HUES6 (cell line): Measurements from ENCODE around the gene RPS21.

Source experiments
- H3K27ac ChIP-seq: 2 replicates; pipeline ENCODE4 v1.7.0; 2013; ENCODE audit warnings: low read depth, mild to moderate bottlenecking, low read length, inconsistent platforms
- H3K27me3 ChIP-seq: 2 replicates; pipeline ENCODE4 v1.6.1; 2013; ENCODE audit warnings: low read length; ENCODE audit not compliant: control insufficient read depth, insufficient read depth
- H3K36me3 ChIP-seq: 2 replicates; pipeline ENCODE4 v1.6.1; 2013; ENCODE audit warnings: low read length; ENCODE audit not compliant: control insufficient read depth, insufficient read depth
- H3K4me1 ChIP-seq: 2 replicates; pipeline ENCODE4 v1.6.1; 2013; ENCODE audit warnings: low read length; ENCODE audit not compliant: control insufficient read depth, insufficient read depth
- H3K4me3 ChIP-seq: 2 replicates; pipeline ENCODE4 v1.5.1; 2013; ENCODE audit warnings: low read depth, low read length
- H3K9ac ChIP-seq: one replicate; pipeline ENCODE4 v1.6.1; 2013; ENCODE audit warnings: mild to moderate bottlenecking, low read length
- H3K9me3 ChIP-seq: 2 replicates; pipeline ENCODE4 v1.6.1; 2013; ENCODE audit warnings: low read depth, low read length; ENCODE audit not compliant: control insufficient read depth, insufficient read depth

RPS21 gene

DNA sequence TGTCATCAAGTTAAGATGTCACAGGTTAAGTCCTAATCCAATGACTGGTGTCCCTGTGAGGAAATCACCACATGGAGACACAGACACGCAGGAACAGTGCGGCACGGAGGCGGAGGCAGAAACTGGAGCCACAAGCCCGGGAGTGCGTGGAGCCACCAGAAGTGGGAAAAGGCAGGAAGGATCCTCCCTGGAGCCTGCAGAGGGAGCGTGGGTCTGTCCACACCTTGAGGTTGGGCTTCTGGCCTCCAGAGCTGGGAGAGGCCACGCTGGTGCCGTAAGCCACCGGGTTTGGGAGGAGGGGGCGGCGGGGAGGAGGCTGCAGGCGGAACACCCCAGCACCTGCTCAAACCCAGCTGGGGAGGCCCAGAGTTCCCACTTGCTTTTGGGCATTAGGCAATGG is 16.4 kb downstream of the RPS21 start:
- Histone ChIP-seq H3K27ac (no peak overlapping the region), H3K4me1 (peaks cover 13% of the 10 kb centered on the region; the same call in 1 of the 2 replicates), H3K9me3 (no peaks in the 10 kb centered on the region), H3K36me3 (peaks cover 3% of the 10 kb centered on the region; the same call in 1 of the 2 replicates), H3K27me3 (peaks cover 7% of the 10 kb centered on the region; the same call in 1 of the 2 replicates), H3K9ac (no peak overlapping the region), H3K4me3 (no peak overlapping the region)

DNA sequence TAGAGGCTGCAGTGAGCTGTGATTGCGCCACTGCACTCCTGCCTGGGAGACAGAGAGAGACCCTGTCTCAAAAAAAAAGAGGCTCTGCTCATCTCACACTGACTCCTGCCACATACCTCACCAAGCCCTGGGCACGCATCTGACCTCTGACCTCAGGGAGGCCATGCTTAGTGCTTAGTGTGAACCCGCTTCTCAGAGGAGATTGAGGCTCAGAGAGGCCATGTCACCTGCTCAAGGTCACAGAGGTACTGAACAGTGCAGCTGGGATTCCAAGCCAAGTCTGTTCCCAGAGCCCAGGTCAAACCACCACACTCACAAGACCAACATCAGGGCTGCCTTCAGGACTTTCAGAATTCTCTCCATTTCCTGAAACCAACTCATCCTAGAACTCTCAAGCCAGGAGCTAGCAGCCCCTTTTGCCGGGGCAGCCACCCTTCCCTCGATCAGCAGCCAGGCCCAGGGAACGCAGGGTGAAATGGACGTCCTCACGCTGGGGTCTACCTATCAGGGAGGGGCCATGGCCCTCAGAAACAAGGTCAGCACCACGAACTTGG is 17.3 kb downstream of the RPS21 start:
- no peak overlapping the region for H3K9ac ChIP-seq
- H3K27me3 ChIP-seq = peaks cover 13% of the 10 kb centered on the region; the same call in 1 of the 2 replicates
- peaks cover 13% of the 10 kb centered on the region; the same call in 1 of the 2 replicates for H3K4me1 ChIP-seq
- H3K4me3 ChIP-seq = no peak overlapping the region
- no peak overlapping the region for H3K27ac ChIP-seq
- no peaks in the 10 kb centered on the region for H3K9me3 ChIP-seq
- peaks cover 3% of the 10 kb centered on the region; the same call in 1 of the 2 replicates for H3K36me3 ChIP-seq

DNA sequence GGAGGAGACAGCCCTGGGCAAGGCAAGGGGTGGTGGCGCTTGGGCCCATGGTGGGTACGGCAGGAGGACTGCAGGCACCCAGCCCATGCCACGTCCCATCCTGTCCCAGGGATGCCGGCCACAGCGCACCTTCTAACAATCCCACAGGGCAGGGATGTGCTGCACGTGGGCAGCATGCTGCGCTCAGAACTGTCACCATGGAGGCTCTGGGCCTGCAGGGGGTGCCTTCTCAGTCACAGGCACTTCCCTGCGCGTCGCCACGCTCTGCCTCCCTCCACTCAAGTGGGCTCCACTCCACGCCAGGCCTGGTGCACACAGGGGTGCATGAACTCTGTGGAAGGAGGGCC is 17.8 kb downstream of the RPS21 start:
- Histone ChIP-seq H3K4me3 (no peak overlapping the region), H3K9me3 (no peaks in the 10 kb centered on the region), H3K27me3 (peaks cover 18% of the 10 kb centered on the region; the same call in 1 of the 2 replicates), H3K4me1 (peaks cover 13% of the 10 kb centered on the region; the same call in 1 of the 2 replicates), H3K27ac (no peak overlapping the region), H3K36me3 (peaks cover 3% of the 10 kb centered on the region; the same call in 1 of the 2 replicates), H3K9ac (no peak overlapping the region)

DNA sequence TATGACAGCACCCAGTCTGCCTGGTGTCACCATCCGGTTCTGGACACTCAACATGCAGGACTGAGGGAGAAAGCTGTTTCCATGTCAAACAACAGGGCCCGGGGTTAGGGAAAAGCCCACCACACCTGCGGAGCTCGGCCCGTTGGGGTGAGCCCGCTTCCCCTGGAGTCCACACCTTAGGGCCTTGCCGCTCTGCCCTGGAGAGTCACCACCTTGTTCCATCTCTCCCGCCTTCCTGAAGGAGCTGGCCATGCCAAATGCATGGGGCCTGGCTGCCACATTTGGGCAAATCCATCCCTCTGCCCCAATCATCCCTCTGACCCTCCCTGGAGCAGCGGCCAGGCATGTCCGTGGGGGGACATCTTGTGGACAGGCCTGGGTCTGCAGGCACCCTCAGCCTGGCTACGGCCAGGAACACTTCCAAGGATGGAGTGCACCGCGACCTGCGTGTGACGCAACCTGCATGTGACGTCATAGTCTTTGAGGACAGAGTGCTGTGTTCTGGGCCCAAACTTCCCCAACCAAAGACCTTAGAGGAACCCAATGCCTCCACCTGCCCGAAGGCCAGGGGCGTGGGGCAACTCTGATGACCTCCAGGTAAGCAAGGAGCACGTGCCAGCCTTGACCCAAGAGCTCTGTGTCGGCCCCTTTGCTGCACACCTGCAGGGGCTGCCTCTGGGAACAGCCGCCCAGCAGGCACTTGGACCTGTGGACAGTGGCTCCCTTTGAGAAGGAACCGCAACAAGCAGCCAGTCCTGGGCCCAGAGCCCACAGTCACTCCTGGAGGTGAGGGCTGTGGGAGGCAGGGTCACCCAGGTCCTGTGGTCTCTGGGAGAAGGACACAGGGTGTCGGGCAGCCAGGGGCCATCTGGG is 18.4 kb downstream of the RPS21 start:
- Histone ChIP-seq H3K9ac (no peak overlapping the region), H3K9me3 (no peaks in the 10 kb centered on the region), H3K27me3 (peaks cover 22% of the 10 kb centered on the region; the same call in 1 of the 2 replicates), H3K4me1 (peaks cover 19% of the 10 kb centered on the region), H3K4me3 (no peak overlapping the region), H3K36me3 (peaks cover 3% of the 10 kb centered on the region; the same call in 1 of the 2 replicates), H3K27ac (no peak overlapping the region)

DNA sequence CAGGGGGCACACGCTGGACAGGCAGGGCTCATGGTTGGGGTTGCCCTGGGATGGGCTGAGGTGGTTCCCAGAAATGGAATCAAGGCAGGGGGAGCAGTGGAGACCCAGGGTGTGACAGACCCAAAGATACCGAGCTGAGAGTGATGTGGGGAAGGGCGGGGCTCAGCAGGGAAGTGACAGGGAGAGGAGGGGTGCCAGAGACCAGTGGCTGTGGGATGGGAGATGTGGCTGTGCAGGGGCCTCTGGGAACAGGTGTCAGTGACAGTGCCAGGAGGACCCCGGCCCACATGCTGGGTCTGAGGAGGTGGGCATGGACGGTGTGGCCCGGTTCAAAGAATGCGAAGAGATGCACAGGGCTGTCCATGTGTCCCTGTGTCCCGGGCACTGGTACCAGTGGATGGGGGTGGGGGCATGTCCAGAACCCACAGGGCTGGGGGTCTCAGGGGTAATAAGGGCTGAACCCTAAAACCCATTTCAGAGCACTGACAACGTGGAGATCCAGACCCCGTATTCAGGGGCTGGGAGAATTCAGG is 19.1 kb downstream of the RPS21 start:
- Histone ChIP-seq H3K9me3 (no peaks in the 10 kb centered on the region), H3K36me3 (peaks cover 3% of the 10 kb centered on the region; the same call in 1 of the 2 replicates), H3K4me1 (peaks cover 23% of the 10 kb centered on the region), H3K9ac (peak overlapping the region; percentile 10), H3K4me3 (peak overlapping the region; percentile 64), H3K27ac (no peak overlapping the region), H3K27me3 (peaks cover 22% of the 10 kb centered on the region; the same call in 1 of the 2 replicates)

DNA sequence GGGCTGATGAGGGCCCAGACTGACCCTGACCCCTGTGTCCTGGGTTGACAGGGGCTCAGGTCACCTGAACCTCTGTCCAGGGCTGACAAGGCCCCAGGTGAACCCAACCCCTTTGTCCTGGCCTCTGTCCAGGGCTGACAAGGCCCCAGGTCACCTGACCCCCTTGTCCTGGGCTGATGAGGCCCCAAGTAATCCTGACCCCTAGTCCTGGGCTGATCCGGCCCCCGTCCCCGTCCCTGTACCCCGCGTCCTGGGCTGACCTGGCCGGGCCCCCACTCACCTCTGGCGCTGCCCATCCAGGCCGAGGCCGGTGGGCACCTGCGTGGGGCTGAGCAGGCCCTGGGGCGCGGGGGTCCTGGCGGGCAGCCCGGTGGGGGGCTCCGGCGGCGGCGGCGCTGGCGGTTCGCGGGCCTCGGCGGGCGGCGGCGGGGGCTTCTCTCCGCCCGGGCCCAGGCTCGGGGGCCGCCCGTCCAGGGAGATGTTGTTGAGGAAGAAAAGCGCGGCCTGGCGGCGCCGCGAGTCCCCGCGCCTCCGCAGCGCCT is 19.8 kb downstream of the RPS21 start:
- Histone ChIP-seq H3K9me3 (no peaks in the 10 kb centered on the region), H3K4me3 (peak overlapping the region; percentile 64), H3K27me3 (peaks cover 22% of the 10 kb centered on the region; the same call in 1 of the 2 replicates), H3K4me1 (peaks cover 23% of the 10 kb centered on the region), H3K27ac (no peak overlapping the region), H3K9ac (peak overlapping the region; percentile 10), H3K36me3 (peaks cover 3% of the 10 kb centered on the region; the same call in 1 of the 2 replicates)

DNA sequence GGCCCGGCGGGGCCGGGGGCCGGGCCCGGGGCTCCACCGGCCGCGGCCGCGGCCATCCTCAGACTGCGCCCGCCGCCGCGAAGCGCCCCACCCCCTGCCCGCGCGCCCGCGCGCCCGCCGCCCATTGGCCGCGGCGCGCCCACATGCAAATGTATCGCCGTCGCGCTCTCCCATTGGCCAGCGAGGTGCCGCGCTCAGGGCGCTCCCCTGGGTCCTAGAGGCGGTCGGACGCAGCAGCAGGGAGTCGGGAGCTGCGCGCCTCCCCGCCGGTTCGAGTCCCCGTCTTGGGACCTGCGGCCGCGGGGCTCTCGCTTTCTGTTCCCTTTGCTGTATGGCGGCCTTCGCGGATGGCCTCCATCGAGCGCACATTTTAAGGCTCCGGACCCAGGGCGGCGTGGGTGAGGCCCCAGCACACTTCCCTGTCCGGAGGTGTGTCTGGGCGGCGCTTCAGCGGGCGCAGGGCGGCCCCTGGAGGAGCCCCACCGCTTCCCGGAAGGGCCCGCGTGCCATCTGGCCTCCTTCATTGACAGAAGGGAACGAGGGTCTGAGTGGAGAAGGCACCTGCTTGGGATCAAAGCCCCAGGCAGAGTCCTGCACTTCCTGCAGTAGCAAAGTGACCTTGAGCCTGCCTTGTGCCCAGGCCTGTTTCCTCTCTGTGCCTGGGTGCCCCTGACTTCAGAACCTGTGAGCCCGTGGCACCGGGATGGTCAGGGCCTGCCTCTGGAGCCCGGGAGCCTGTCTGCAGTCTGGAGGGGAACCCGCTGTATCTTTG is 20.5 kb downstream of the RPS21 start, which contains the start of gene CABLES2:
CABLES2 (minus strand) TSS at position 65 of the 772 bp plus-strand sequence; CDS start at position 56, 9 bp downstream.
- Histone ChIP-seq H3K27ac (no peak within 1 kb of the TSS), H3K36me3 (peaks cover 3% of the 10 kb centered on the region; the same call in 1 of the 2 replicates), H3K4me1 (peaks cover 23% of the 10 kb centered on the region), H3K9ac (peak within 1 kb of the TSS; percentile 56), H3K27me3 (peaks cover 22% of the 10 kb centered on the region; the same call in 1 of the 2 replicates), H3K4me3 (peak within 1 kb of the TSS; percentile 68), H3K9me3 (no peaks in the 10 kb centered on the region)

DNA sequence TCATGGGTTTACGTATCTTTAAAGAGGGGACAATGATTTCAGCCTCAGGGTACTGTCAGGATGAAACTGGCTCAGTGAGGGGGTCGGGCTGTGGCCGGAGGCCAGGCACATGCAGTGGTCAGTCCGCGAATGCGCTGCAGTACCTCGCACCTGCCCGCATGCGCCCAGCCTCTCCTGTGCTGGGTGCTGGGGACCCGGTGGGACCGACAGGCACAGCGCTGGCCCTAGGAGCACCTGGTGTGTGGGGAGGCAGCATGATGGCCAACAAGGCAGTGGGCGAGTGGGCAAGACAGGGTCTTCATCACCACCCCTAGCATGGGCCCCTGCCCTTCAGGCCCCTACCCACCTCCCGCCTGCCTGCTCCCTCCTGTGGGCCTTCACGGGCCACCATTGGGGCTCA is 21.2 kb downstream of the RPS21 start:
- no peak overlapping the region for H3K9ac ChIP-seq
- H3K27ac ChIP-seq = no peak overlapping the region
- peaks cover 3% of the 10 kb centered on the region; the same call in 1 of the 2 replicates for H3K36me3 ChIP-seq
- peaks cover 27% of the 10 kb centered on the region for H3K4me1 ChIP-seq
- no peaks in the 10 kb centered on the region for H3K9me3 ChIP-seq
- H3K4me3 ChIP-seq = no peak overlapping the region
- peaks cover 22% of the 10 kb centered on the region; the same call in 1 of the 2 replicates for H3K27me3 ChIP-seq

DNA sequence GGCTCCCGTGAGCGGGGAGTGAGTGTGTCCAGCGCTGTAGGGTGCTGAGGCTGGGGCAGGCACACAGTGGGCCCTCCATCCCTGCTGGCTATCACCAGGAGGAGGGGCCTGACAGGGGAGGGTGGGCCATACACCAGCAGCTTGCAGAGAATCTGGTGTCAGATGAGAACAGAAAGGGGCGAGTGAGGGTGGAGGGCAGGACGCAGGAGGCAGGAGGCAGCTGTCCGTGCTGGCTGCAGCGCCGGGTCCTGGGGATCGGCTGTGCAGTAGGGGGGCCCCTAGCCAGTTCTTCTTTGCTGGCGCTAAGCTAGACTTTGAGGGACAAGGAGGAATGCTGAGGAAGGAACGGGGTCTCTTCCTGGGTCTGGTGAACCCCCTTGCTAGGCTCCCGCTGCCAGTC is 21.7 kb downstream of the RPS21 start:
- no peak overlapping the region for H3K9ac ChIP-seq
- peaks cover 27% of the 10 kb centered on the region for H3K4me1 ChIP-seq
- no peak overlapping the region for H3K4me3 ChIP-seq
- peaks cover 3% of the 10 kb centered on the region; the same call in 1 of the 2 replicates for H3K36me3 ChIP-seq
- no peaks in the 10 kb centered on the region for H3K9me3 ChIP-seq
- peaks cover 22% of the 10 kb centered on the region; the same call in 1 of the 2 replicates for H3K27me3 ChIP-seq
- no peak overlapping the region for H3K27ac ChIP-seq
